Body of pancreas (tissue), 4 donors: ENCODE measurements around the gene OXTR.

Experiments
- CTCF ChIP-seq, 7 experiments: fragments of 450-650 bp in 4 of 7; fragments of 200-600 bp in 3 of 7; sonication (generic) in 3 of 7; IDR thresholded peaks; one replicate each; pipeline ENCODE4 v1.5.1; 2016 to 2019; ENCODE audit warnings: antibody characterized with exemption in 7 of 7
- POLR2A ChIP-seq, 3 donors: fragments of 450-650 bp; IDR thresholded peaks; one replicate each; pipeline ENCODE4 v1.6.1; 2016; ENCODE audit warnings: antibody characterized with exemption in 3 of 3, mild to moderate bottlenecking in 2 of 3

- TF ChIP-seq CTCF (IDR thresholded peaks at IDR 0.05) (no peak), POLR2A (IDR thresholded peaks at IDR 0.05) (no peak)
These were observed 27.7 kb downstream of the OXTR start for GRCh38 chr3:8741581-8742261.
